M059J (cell line): ENCODE data around the gene NUDT22. TPM values are rescaled to one million over a fixed set of nuclear protein-coding genes. Genes with fewer than 3 reads are reported as not detected.

Experiments used
- DNase-seq: peaks from one replicate; pipeline ENCODE4 v3.0.0-alpha.2; 2012; ENCODE audit warnings: low read depth
- total RNA-seq: library from RNA; depleted of rRNA; stranded (reverse); fragments of >200 nt; shearing (Covaris generic); gene quantifications from 2 replicates; pipeline ENCODE4 v1.2.3, GENCODE V29; 2014; rRNA removed

The NUDT22 gene
- total RNA-seq, 1 experiment from 2014 or later = 79.3 TPM

- peak; percentile 100 for DNase-seq
Observed at GRCh38 chr11:64269540-64270220, 43.6 kb downstream of the NUDT22 start.

- DNase-seq = no peak
Observed at GRCh38 chr11:64275031-64275800, 49.1 kb downstream of the NUDT22 start.

- DNase-seq = no peak
Observed at GRCh38 chr11:64275841-64276240, 49.8 kb downstream of the NUDT22 start.

DNA sequence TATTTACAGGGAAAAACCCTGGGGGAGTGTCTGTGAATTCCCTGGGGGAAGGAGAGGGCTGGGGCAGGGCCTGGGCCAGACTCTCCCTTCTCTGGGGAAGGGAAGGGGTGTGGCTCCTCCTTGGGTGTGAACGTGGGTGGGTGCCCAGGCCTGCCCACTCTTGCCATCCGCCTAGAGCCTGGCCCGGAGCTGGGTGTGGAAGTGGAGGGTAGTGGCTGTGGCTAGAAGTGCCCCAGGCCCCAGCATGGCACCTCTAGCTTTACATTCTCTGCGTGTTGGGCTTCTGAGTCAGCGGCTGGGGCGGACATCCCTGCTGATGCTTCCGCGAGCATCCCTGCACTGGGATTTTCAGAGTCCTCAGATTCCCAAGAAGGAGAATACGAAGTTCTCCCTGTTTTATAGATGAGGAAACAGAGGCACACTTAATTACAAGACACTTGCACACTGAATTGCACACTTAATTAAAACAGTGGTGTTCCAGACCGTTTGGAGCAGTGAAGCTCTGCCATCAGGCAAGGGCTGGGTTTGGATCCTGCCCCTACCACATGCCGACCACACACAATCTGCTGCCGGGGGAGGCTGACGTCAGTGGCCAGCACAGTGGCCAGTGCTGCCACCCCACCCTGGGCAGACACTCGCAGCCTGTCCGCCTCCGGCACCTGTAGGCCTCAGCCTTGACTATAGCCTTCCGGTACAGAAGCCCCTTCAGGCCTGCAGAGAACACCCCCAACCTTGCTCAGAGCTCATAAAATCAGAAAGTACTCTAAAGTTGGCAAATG, 50.8 kb downstream of the NUDT22 start:
- no peak for DNase-seq

DNA sequence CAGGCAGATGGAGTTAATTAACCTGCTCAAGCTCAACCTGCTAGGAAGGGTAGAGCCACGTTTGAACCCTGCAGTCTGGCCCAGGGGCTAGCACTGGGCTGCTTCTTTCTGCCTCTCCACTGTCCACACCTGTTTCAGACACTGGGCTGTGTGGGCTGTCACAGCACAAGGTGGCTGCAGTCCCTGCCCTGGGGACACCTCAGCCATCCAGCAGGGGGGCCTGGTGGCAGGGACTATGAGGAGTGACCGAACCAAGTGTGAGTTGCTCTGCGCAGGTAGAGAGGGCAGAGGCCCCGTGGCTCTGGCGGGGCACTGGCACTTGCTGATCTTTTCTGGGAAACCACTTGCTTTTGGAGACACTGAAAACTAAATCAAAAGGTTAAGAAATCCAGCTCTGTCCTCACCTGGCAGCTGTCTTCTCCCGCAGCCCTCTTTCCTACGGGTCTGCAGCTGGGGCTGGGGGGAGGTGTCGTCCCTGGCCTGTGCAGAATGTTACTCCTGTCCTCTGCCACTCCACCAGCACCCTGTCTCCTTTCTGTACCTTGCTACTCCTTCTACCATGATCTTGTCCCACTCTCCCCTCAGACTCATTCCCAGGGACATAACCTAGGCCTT, 52.6 kb downstream of the NUDT22 start:
- DNase-seq = no peak

Other genes starting within 250 kb of the NUDT22 start
- gene OTUB1, start 239.8 kb upstream of the NUDT22 start, total RNA-seq = 62.8 and 74.0 TPM in 2 replicates
- gene FLRT1, start 190.3 kb upstream of the NUDT22 start, total RNA-seq = 0.02 and 0.15 TPM in 2 replicates
- gene MACROD1, start 60.2 kb upstream of the NUDT22 start, total RNA-seq = 3.8 and 10.3 TPM in 2 replicates
- gene STIP1, start 40.1 kb upstream of the NUDT22 start, total RNA-seq = 244 and 310 TPM in 2 replicates
- gene FERMT3, start 19.6 kb upstream of the NUDT22 start, total RNA-seq = 0.20 TPM in 1 of 2 replicates, not detected in the other
- gene TRPT1, start 88 bp upstream of the NUDT22 start, total RNA-seq = 55.9 and 59.8 TPM in 2 replicates
- gene DNAJC4, start 4.3 kb downstream of the NUDT22 start, total RNA-seq = 20.6 and 23.7 TPM in 2 replicates
- 29.8 and 36.1 TPM in 2 replicates for gene VEGFB, start 8.3 kb downstream of the NUDT22 start, total RNA-seq
- 100 and 104 TPM in 2 replicates for gene FKBP2, start 14.8 kb downstream of the NUDT22 start, total RNA-seq
- 248 and 263 TPM in 2 replicates for gene PPP1R14B, start 20.7 kb downstream of the NUDT22 start, total RNA-seq
- 24.0 and 42.3 TPM in 2 replicates for gene PLCB3, start 25.3 kb downstream of the NUDT22 start, total RNA-seq
- 148 and 163 TPM in 2 replicates for gene BAD, start 58.4 kb downstream of the NUDT22 start, total RNA-seq
- 32.7 and 39.5 TPM in 2 replicates for gene GPR137, start 59.6 kb downstream of the NUDT22 start, total RNA-seq
- 0.10 TPM in 1 of 2 replicates, not detected in the other for gene KCNK4, start 65.0 kb downstream of the NUDT22 start, total RNA-seq
- not detected in 2 replicates for gene CATSPERZ, start 74.1 kb downstream of the NUDT22 start, total RNA-seq
- gene ESRRA, start 79.2 kb downstream of the NUDT22 start, total RNA-seq = 15.5 and 35.2 TPM in 2 replicates
- gene TRMT112, start 91.3 kb downstream of the NUDT22 start, total RNA-seq = 378 and 452 TPM in 2 replicates
- 229 and 260 TPM in 2 replicates for gene PRDX5, start 91.8 kb downstream of the NUDT22 start, total RNA-seq
- gene CCDC88B, start 113.9 kb downstream of the NUDT22 start, total RNA-seq = 0.07 and 3.9 TPM in 2 replicates
- gene RPS6KA4, start 132.9 kb downstream of the NUDT22 start, total RNA-seq = 26.9 and 41.8 TPM in 2 replicates